Smooth muscle cell (in vitro differentiated cells): ENCODE measurements around the gene PTPRCAP. TPM values are rescaled to one million over a fixed set of nuclear protein-coding genes. Genes with fewer than 3 reads are reported as not detected.

ENCODE experiments used
- DNase-seq: peaks from one replicate; lab custom pipeline; 2025; ENCODE audit not compliant: unreplicated experiment; lab: John Stamatoyannopoulos, UW
- H2AFZ ChIP-seq: fragments of 200-600 bp; sonication (generic); 2 replicates; pipeline ENCODE4 v1.6.0; 2016; ENCODE audit warnings: antibody characterized with exemption, low read depth, mild to moderate bottlenecking
- H3F3A ChIP-seq: fragments of 200-600 bp; sonication (generic); 2 replicates; pipeline ENCODE4 v1.6.0; 2017; ENCODE audit warnings: antibody characterized with exemption, low read depth
- H3K27ac ChIP-seq: fragments of 200-600 bp; sonication (generic); 2 replicates; pipeline ENCODE4 v1.5.1; 2016; ENCODE audit warnings: low read depth, mild to moderate bottlenecking
- H3K27me3 ChIP-seq: fragments of 200-600 bp; sonication (generic); 2 replicates; pipeline ENCODE4 v1.6.1; 2016; ENCODE audit warnings: low read depth, mild to moderate bottlenecking
- H3K36me3 ChIP-seq: fragments of 200-600 bp; sonication (generic); 2 replicates; pipeline ENCODE4 v1.5.1; 2016; ENCODE audit warnings: low read depth
- H3K4me1 ChIP-seq: fragments of 200-600 bp; sonication (generic); 2 replicates; pipeline ENCODE4 v1.5.1; 2016; ENCODE audit warnings: low read depth
- H3K4me2 ChIP-seq: fragments of 200-600 bp; sonication (generic); 2 replicates; pipeline ENCODE4 v1.6.0; 2016; ENCODE audit warnings: mild to moderate bottlenecking
- H3K4me3 ChIP-seq: fragments of 200-600 bp; sonication (generic); 2 replicates; pipeline ENCODE4 v1.5.1; 2016; ENCODE audit warnings: mild to moderate bottlenecking
- H3K79me2 ChIP-seq: fragments of 200-600 bp; sonication (generic); 2 replicates; pipeline ENCODE4 v1.6.0; 2016; ENCODE audit warnings: low read depth, mild to moderate bottlenecking
- H3K9ac ChIP-seq: fragments of 200-600 bp; sonication (generic); 2 replicates; pipeline ENCODE4 v1.6.0; 2016; ENCODE audit warnings: low read depth
- H3K9me3 ChIP-seq: fragments of 200-600 bp; sonication (generic); replicated peaks from 2 replicates; pipeline ENCODE4 v1.5.1; 2016; ENCODE audit warnings: low read depth
- H4K20me1 ChIP-seq: fragments of 200-600 bp; sonication (generic); 2 replicates; pipeline ENCODE4 v1.6.0; 2016; ENCODE audit warnings: low read depth
- CTCF ChIP-seq: fragments of 200-600 bp; sonication (generic); IDR thresholded peaks from 2 replicates; pipeline ENCODE4 v1.5.1; 2017; ENCODE audit warnings: borderline replicate concordance, mild to moderate bottlenecking, antibody characterized with exemption; ENCODE audit not compliant: insufficient read depth, poor library complexity, severe bottlenecking
- WGBS: methylation state at CpG from one replicate; pipeline ENCODE4 v1.1.7; 2016; ENCODE audit warnings: low lambda C conversion rate; 5-methylcytosine and 5-hydroxymethylcytosine counted together
- polyA plus RNA-seq: library from polyadenylated mRNA; unstranded; fragments of >200 nt; fragmentation: Nextera tagmentation; extraction: Ambion mirVana; gene quantifications from 2 replicates; pipeline ENCODE4 v1.2.1, GENCODE V29; 2016
- total RNA-seq: library from RNA; depleted of rRNA; stranded (reverse); fragments of >200 nt; gene quantifications from 2 replicates; pipeline ENCODE4 v1.2.3, GENCODE V29; 2014

The PTPRCAP gene
- total and polyA plus RNA-seq, 2 experiments from 2014 or later, result 1.1 TPM; not detected in 1

- TF ChIP-seq CTCF, result peak; percentile 52
- H3K9me3 ChIP-seq, result no peaks in the 10 kb centered on the region
- peak within 1 kb of the TSS; percentile 75 for H3K27ac ChIP-seq
- H3F3A ChIP-seq, result no peaks in the 10 kb centered on the region
- peak; percentile 81 for DNase-seq
- H3K4me1 ChIP-seq, result peaks cover 4% of the 10 kb centered on the region
- 0% methylated on average over 19 of the region's 73 CpGs for WGBS
- peaks cover 22% of the 10 kb centered on the region for H3K79me2 ChIP-seq
- peak within 1 kb of the TSS; percentile 89 for H3K4me3 ChIP-seq
- no peaks in the 10 kb centered on the region for H3K27me3 ChIP-seq
- peak within 1 kb of the TSS; percentile 99 for H3K4me2 ChIP-seq
- H2AFZ ChIP-seq, result no peak within 1 kb of the TSS
- peaks cover 24% of the 10 kb centered on the region for H4K20me1 ChIP-seq
- peak within 1 kb of the TSS; percentile 97 for H3K9ac ChIP-seq
- no peaks in the 10 kb centered on the region for H3K36me3 ChIP-seq
Observed at GRCh38 chr11:67401495-67402191, 35.8 kb downstream of the PTPRCAP start, which contains the start of gene PPP1CA. Gene PPP1CA (minus strand): TSS chr11:67401858. CDS start chr11:67401782, 76 bp downstream.

GRCh38 chr11:67400942-67401494 is 36.5 kb downstream of the PTPRCAP start:
- no peak for TF ChIP-seq CTCF
- WGBS, result 12% methylated on average over 26 of the region's 27 CpGs
- Histone ChIP-seq H3K4me1 (peaks cover 4% of the 10 kb centered on the region), H3K9me3 (no peaks in the 10 kb centered on the region), H3K27me3 (no peaks in the 10 kb centered on the region), H3F3A (no peaks in the 10 kb centered on the region), H3K9ac (peak overlapping the region; percentile 97), H3K4me3 (peak overlapping the region; percentile 89), H3K36me3 (no peaks in the 10 kb centered on the region), H2AFZ (no peak overlapping the region), H3K4me2 (peak overlapping the region; percentile 99), H3K79me2 (peaks cover 22% of the 10 kb centered on the region), H4K20me1 (peaks cover 24% of the 10 kb centered on the region), H3K27ac (peak overlapping the region; percentile 75)
- DNase-seq, result no peak

- H3K4me3 ChIP-seq, result peak overlapping the region; percentile 89
- H3K27ac ChIP-seq, result peak overlapping the region; percentile 75
- H3K27me3 ChIP-seq, result no peaks in the 10 kb centered on the region
- H3F3A ChIP-seq, result no peaks in the 10 kb centered on the region
- no peaks in the 10 kb centered on the region for H3K36me3 ChIP-seq
- H3K4me2 ChIP-seq, result peak overlapping the region; percentile 99
- no peak for DNase-seq
- WGBS, result 67% methylated on average over 23 of the region's 23 CpGs
- H4K20me1 ChIP-seq, result peaks cover 24% of the 10 kb centered on the region
- H3K79me2 ChIP-seq, result peaks cover 22% of the 10 kb centered on the region
- no peak for TF ChIP-seq CTCF
- H3K4me1 ChIP-seq, result peaks cover 4% of the 10 kb centered on the region
- no peak overlapping the region for H2AFZ ChIP-seq
- H3K9me3 ChIP-seq, result no peaks in the 10 kb centered on the region
- peak overlapping the region; percentile 97 for H3K9ac ChIP-seq
Observed at GRCh38 chr11:67400251-67400941, 37.1 kb downstream of the PTPRCAP start.
